ENCODE measurements around the gene ERO1A.
"Not testable (repeated sequence)": the region's sequence is repeated elsewhere in the genome, so short reads cannot be mapped to it uniquely, and the experiment has no call there.

The ERO1A gene

DNA sequence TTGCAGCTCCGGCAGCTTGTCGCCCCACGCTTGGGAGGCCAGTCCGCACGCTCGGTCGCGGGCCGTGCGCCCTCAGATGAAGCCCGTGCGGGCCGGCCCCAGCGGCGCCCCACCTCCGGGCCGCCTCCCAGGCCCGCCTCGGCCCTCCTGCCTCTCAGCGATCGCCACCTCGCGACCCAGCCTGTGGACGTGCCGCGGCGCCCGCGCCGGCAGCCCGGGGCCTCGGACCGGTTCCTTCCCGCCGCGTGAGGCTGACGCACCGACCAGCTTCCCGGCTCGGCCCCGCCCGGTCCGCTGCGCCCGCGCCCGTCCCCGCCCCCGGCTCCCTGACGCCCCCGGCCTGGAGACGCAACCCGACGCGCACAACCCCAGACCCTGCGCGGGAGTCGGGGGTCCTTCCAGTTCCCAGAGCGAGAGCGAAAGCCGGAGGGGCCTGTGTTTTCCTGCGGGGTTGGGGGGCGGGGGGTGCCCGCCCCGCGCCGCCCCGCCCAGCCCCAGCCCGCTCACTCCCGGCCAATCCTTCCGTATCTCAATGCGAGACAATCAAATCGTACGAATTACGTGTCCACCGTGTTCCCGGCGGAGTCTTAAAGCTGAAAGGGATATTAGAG, at the start of gene ERO1A:
Gene ERO1A, minus strand, starts transcription at position 78 of the 611 bp plus-strand sequence. Its CDS starts 77 bp downstream, at position 1.
- Histone ChIP-seq H3K4me1 (ENCODE audit: control insufficient read depth in 1 of 2, insufficient read depth in 2 of 2, low read length in 2 of 2) (peaks cover 5 to 6% of the 10 kb centered on the region in 2 donors), H3K27ac (ENCODE audit: low read length) (peak within 1 kb of the TSS; percentile 73), H3K27me3 (ENCODE audit: low read depth, low read length) (no peaks in the 10 kb centered on the region), H3K4me3 (ENCODE audit: low read depth in 1 of 2, low read length in 2 of 2) (peak within 1 kb of the TSS; percentile 93 to 95), H3K36me3 (ENCODE audit: control insufficient read depth in 1 of 2, insufficient read depth in 2 of 2, low read length in 2 of 2) (no peaks in the 10 kb centered on the region), H3K9me3 (ENCODE audit: control insufficient read depth in 1 of 2, low read length in 2 of 2) (no peaks in the 10 kb centered on the region)

- Histone ChIP-seq H3K4me3 (ENCODE audit: low read depth in 1 of 2, low read length in 2 of 2) (no peak overlapping the region), H3K4me1 (ENCODE audit: control insufficient read depth in 1 of 2, insufficient read depth in 2 of 2, low read length in 2 of 2) (peaks cover 0 to 4% of the 10 kb centered on the region in 2 donors), H3K27me3 (ENCODE audit: low read depth, low read length) (no peaks in the 10 kb centered on the region), H3K27ac (ENCODE audit: low read length) (peak overlapping the region; percentile 71), H3K9me3 (ENCODE audit: control insufficient read depth in 1 of 2, low read length in 2 of 2) (no peaks in the 10 kb centered on the region), H3K36me3 (ENCODE audit: control insufficient read depth in 1 of 2, insufficient read depth in 2 of 2, low read length in 2 of 2) (peaks cover 4 to 9% of the 10 kb centered on the region in 2 donors)
Observed at GRCh38 chr14:52741865-52742264, 46.5 kb upstream of the ERO1A start.

DNA sequence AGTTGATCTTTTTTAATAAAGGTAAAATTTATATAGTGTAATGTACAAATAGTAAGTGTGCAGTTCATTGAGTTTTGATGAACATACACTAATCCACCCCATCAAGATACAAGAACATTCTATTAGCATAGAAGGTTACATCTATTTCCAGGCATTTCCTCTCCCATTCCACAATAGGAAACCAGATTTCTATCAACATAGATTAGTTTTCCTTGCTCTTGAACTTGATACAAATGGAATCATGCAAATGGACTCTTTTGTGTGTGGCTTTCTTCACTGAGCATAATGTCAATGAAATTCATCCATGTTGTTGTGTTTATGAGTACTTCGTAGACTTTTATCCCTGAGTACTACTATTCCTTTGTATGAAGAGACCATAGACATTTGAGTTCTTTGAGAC, 45.4 kb upstream of the ERO1A start:
- H3K27me3 ChIP-seq (ENCODE audit: low read depth, low read length): no peaks in the 10 kb centered on the region
- peaks cover 4% of the 10 kb centered on the region in 2 donors for H3K36me3 ChIP-seq (ENCODE audit: control insufficient read depth in 1 of 2, insufficient read depth in 2 of 2, low read length in 2 of 2)
- H3K4me3 ChIP-seq (ENCODE audit: low read depth in 1 of 2, low read length in 2 of 2): no peak overlapping the region
- H3K27ac ChIP-seq (ENCODE audit: low read length): no peak overlapping the region
- H3K9me3 ChIP-seq (ENCODE audit: control insufficient read depth in 1 of 2, low read length in 2 of 2): no peaks in the 10 kb centered on the region
- H3K4me1 ChIP-seq (ENCODE audit: control insufficient read depth in 1 of 2, insufficient read depth in 2 of 2, low read length in 2 of 2): peaks cover 3 to 4% of the 10 kb centered on the region in 2 donors

- no peaks in the 10 kb centered on the region for H3K27me3 ChIP-seq (ENCODE audit: low read depth, low read length)
- H3K4me3 ChIP-seq (ENCODE audit: low read depth in 1 of 2, low read length in 2 of 2): no peak overlapping the region
- peaks cover 3 to 4% of the 10 kb centered on the region in 2 donors for H3K4me1 ChIP-seq (ENCODE audit: control insufficient read depth in 1 of 2, insufficient read depth in 2 of 2, low read length in 2 of 2)
- no peaks in the 10 kb centered on the region for H3K9me3 ChIP-seq (ENCODE audit: control insufficient read depth in 1 of 2, low read length in 2 of 2)
- H3K36me3 ChIP-seq (ENCODE audit: control insufficient read depth in 1 of 2, insufficient read depth in 2 of 2, low read length in 2 of 2): no peaks in the 10 kb centered on the region
- H3K27ac ChIP-seq (ENCODE audit: low read length): no peak overlapping the region
Observed at GRCh38 chr14:52738409-52738808, 43.1 kb upstream of the ERO1A start.

GRCh38 chr14:52735921-52736489, 40.6 kb upstream of the ERO1A start:
- Histone ChIP-seq H3K27ac (ENCODE audit: low read length) (no peak overlapping the region), H3K36me3 (ENCODE audit: control insufficient read depth in 1 of 2, insufficient read depth in 2 of 2, low read length in 2 of 2) (no peaks in the 10 kb centered on the region), H3K4me3 (ENCODE audit: low read depth in 1 of 2, low read length in 2 of 2) (no peak overlapping the region), H3K9me3 (ENCODE audit: control insufficient read depth in 1 of 2, low read length in 2 of 2) (no peaks in the 10 kb centered on the region), H3K4me1 (ENCODE audit: control insufficient read depth in 1 of 2, insufficient read depth in 2 of 2, low read length in 2 of 2) (peaks cover 0 to 10% of the 10 kb centered on the region in 2 donors), H3K27me3 (ENCODE audit: low read depth, low read length) (no peaks in the 10 kb centered on the region)

GRCh38 chr14:52733824-52734223, 38.5 kb upstream of the ERO1A start:
- peaks cover 0 to 11% of the 10 kb centered on the region in 2 donors for H3K4me1 ChIP-seq (ENCODE audit: control insufficient read depth in 1 of 2, insufficient read depth in 2 of 2, low read length in 2 of 2)

GRCh38 chr14:52730709-52731111, 35.4 kb upstream of the ERO1A start:
- peaks cover 8 to 25% of the 10 kb centered on the region in 2 donors for H3K36me3 ChIP-seq (ENCODE audit: control insufficient read depth in 1 of 2, insufficient read depth in 2 of 2, low read length in 2 of 2)

More at GRCh38 chr14:52733824-52734223, 38.5 kb upstream of the ERO1A start:
- Histone ChIP-seq H3K27ac (ENCODE audit: low read length) (no peak overlapping the region), H3K36me3 (ENCODE audit: control insufficient read depth in 1 of 2, insufficient read depth in 2 of 2, low read length in 2 of 2) (no peaks in the 10 kb centered on the region), H3K27me3 (ENCODE audit: low read depth, low read length) (no peaks in the 10 kb centered on the region), H3K9me3 (ENCODE audit: control insufficient read depth in 1 of 2, low read length in 2 of 2) (no peaks in the 10 kb centered on the region), H3K4me3 (ENCODE audit: low read depth in 1 of 2, low read length in 2 of 2) (no peak overlapping the region)

DNA sequence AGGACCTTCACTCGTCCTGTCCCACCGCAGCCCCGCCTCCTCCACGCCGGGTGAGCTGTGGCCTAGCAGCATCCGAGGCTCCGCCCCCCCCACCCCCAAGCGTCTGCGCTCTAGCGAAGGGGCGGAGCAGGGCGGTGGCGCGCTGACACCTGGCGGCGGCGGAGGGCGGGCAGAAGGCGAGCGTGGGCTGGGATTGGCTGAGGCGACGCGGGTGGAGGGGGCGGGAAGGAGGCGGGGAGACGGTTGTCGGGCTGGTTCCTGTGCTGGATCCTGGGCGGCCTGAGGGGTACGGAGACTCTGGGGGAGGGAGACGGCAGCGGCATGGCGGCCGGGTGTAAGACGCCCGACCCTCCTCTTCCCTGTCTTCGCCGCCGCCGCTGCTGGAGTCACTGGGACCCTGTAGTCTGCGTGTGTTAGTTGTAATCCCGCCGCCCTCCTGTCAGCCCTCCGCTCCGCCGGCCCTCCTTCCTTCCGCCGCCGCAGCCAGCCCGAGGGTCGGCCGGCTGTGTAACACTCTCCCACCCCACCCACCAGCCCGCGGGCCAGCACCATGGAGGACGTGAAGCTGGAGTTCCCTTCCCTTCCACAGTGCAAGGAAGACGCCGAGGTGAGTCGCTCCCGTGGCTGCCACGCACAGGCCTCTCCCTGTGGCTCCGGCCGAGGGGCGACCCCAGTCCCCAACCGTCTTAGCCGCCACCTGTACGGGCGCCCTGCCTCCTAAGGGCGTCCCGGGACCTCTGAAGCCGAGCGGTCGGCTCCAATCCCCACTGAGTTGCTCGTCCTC, 34.8 kb upstream of the ERO1A start, which contains the start of gene STYX:
Gene STYX, plus strand, starts transcription at position 242 of the 784 bp plus-strand sequence. Its CDS starts 309 bp downstream, at position 551.
- peak within 1 kb of the TSS; percentile 80 for H3K27ac ChIP-seq (ENCODE audit: low read length)
- peaks cover 8 to 31% of the 10 kb centered on the region in 2 donors for H3K36me3 ChIP-seq (ENCODE audit: control insufficient read depth in 1 of 2, insufficient read depth in 2 of 2, low read length in 2 of 2)
- H3K27me3 ChIP-seq (ENCODE audit: low read depth, low read length): no peaks in the 10 kb centered on the region
- peaks cover 0 to 8% of the 10 kb centered on the region in 2 donors for H3K4me1 ChIP-seq (ENCODE audit: control insufficient read depth in 1 of 2, insufficient read depth in 2 of 2, low read length in 2 of 2)
- H3K9me3 ChIP-seq (ENCODE audit: control insufficient read depth in 1 of 2, low read length in 2 of 2): no peaks in the 10 kb centered on the region
- H3K4me3 ChIP-seq (ENCODE audit: low read depth in 1 of 2, low read length in 2 of 2): peak within 1 kb of the TSS; percentile 58 to 76

More at GRCh38 chr14:52730709-52731111, 35.4 kb upstream of the ERO1A start:
- H3K27ac ChIP-seq (ENCODE audit: low read length): peak overlapping the region; percentile 77
- H3K4me1 ChIP-seq (ENCODE audit: control insufficient read depth in 1 of 2, insufficient read depth in 2 of 2, low read length in 2 of 2): peaks cover 0 to 8% of the 10 kb centered on the region in 2 donors
- H3K27me3 ChIP-seq (ENCODE audit: low read depth, low read length): no peaks in the 10 kb centered on the region
- H3K9me3 ChIP-seq (ENCODE audit: control insufficient read depth in 1 of 2, low read length in 2 of 2): no peaks in the 10 kb centered on the region
- H3K4me3 ChIP-seq (ENCODE audit: low read depth in 1 of 2, low read length in 2 of 2): peak overlapping the region; percentile 58 to 76

DNA sequence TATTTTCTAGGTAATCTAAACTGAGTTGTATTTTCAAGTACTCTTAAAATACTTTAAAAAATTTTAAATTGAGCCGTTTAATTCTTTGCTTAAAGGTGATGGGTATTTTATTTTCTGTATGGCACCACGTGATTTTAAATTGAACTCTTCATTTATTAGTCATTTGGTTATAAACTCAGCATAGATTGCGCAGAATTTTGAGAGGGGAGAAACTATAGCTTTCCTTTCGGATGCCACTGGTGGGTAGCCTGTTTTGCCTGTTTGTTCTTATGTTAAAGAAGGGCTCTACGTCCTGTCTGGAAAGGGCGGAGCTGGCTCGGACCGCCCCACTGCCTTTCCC, 34.2 kb upstream of the ERO1A start:
- H3K36me3 ChIP-seq (ENCODE audit: control insufficient read depth in 1 of 2, insufficient read depth in 2 of 2, low read length in 2 of 2): peaks cover 8 to 37% of the 10 kb centered on the region in 2 donors
- H3K4me3 ChIP-seq (ENCODE audit: low read depth in 1 of 2, low read length in 2 of 2): peak overlapping the region; percentile 55 to 76
- peaks cover 0 to 8% of the 10 kb centered on the region in 2 donors for H3K4me1 ChIP-seq (ENCODE audit: control insufficient read depth in 1 of 2, insufficient read depth in 2 of 2, low read length in 2 of 2)
- H3K27ac ChIP-seq (ENCODE audit: low read length): peak overlapping the region; percentile 80
- no peaks in the 10 kb centered on the region for H3K9me3 ChIP-seq (ENCODE audit: control insufficient read depth in 1 of 2, low read length in 2 of 2)
- H3K27me3 ChIP-seq (ENCODE audit: low read depth, low read length): no peaks in the 10 kb centered on the region

DNA sequence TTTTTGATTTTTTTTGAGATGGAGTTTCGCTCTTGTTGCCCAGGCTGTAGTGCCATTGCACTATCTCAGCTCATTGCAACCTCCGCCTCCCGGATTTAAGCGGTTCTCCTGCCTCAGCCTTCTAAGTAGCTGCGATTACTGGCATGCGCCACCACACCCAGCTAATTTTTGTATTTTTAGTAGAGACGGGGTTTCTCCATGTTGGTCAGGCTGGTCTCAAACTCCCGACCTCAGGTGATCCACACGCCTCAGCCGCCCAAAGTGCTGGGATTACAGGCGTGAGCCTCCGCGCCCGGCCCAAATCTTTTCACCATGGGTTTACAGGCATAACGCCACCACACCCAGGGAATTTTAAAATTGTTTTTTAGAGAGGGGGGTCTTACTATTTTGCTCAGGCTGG, 33.7 kb upstream of the ERO1A start:
- not testable (repeated sequence) for H3K9me3 ChIP-seq (ENCODE audit: control insufficient read depth in 1 of 2, low read length in 2 of 2); H3K27ac ChIP-seq (ENCODE audit: low read length); H3K27me3 ChIP-seq (ENCODE audit: low read depth, low read length); H3K4me1 ChIP-seq (ENCODE audit: control insufficient read depth in 1 of 2, insufficient read depth in 2 of 2, low read length in 2 of 2); H3K4me3 ChIP-seq (ENCODE audit: low read depth in 1 of 2, low read length in 2 of 2)
- H3K36me3 ChIP-seq (ENCODE audit: control insufficient read depth in 1 of 2, insufficient read depth in 2 of 2, low read length in 2 of 2): peaks cover 13 to 42% of the 10 kb centered on the region in 2 donors

DNA sequence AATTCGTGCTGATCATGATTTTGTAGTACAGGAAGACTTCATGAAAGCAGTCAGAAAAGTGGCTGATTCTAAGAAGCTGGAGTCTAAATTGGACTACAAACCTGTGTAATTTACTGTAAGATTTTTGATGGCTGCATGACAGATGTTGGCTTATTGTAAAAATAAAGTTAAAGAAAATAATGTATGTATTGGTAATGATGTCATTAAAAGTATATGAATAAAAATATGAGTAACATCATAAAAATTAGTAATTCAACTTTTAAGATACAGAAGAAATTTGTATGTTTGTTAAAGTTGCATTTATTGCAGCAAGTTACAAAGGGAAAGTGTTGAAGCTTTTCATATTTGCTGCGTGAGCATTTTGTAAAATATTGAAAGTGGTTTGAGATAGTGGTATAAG, 32.2 kb upstream of the ERO1A start:
- peaks cover 26 to 57% of the 10 kb centered on the region in 2 donors for H3K36me3 ChIP-seq (ENCODE audit: control insufficient read depth in 1 of 2, insufficient read depth in 2 of 2, low read length in 2 of 2)
- not testable (repeated sequence) for H3K4me3 ChIP-seq (ENCODE audit: low read depth in 1 of 2, low read length in 2 of 2); H3K4me1 ChIP-seq (ENCODE audit: control insufficient read depth in 1 of 2, insufficient read depth in 2 of 2, low read length in 2 of 2); H3K27ac ChIP-seq (ENCODE audit: low read length); H3K27me3 ChIP-seq (ENCODE audit: low read depth, low read length); H3K9me3 ChIP-seq (ENCODE audit: control insufficient read depth in 1 of 2, low read length in 2 of 2)

Measured in muscle layer of duodenum (tissue), 2 donors.